WTC11 (cell line): ENCODE measurements around the gene OR6N1.

Experiments
- CTCF ChIP-seq: fragments of 200-600 bp; IDR thresholded peaks from 2 replicates; pipeline ENCODE4 v1.8.0; 2022; ENCODE audit warnings: antibody characterized with exemption
- MYBL2 ChIP-seq: sonication (generic); formaldehyde crosslinking; IDR thresholded peaks from 2 replicates; pipeline ENCODE4 v1.8.1; 2023; ENCODE audit warnings: mild to moderate bottlenecking, moderate library complexity, missing genetic modification reagents
- ZNF138 ChIP-seq: sonication (generic); formaldehyde crosslinking; conservative IDR thresholded peaks from 2 replicates; pipeline ENCODE4 v1.8.1; 2022; ENCODE audit warnings: mild to moderate bottlenecking, moderate library complexity, missing genetic modification reagents

- TF ChIP-seq CTCF (no peak), MYBL2 (CRISPR knock-in tag) (no peak), ZNF138 (CRISPR knock-in tag) (no peak)
Observed at GRCh38 chr1:158821723-158822122, 49.7 kb upstream of the OR6N1 start.
